ENCODE measurements around the gene BCAN.

The BCAN gene

DNA sequence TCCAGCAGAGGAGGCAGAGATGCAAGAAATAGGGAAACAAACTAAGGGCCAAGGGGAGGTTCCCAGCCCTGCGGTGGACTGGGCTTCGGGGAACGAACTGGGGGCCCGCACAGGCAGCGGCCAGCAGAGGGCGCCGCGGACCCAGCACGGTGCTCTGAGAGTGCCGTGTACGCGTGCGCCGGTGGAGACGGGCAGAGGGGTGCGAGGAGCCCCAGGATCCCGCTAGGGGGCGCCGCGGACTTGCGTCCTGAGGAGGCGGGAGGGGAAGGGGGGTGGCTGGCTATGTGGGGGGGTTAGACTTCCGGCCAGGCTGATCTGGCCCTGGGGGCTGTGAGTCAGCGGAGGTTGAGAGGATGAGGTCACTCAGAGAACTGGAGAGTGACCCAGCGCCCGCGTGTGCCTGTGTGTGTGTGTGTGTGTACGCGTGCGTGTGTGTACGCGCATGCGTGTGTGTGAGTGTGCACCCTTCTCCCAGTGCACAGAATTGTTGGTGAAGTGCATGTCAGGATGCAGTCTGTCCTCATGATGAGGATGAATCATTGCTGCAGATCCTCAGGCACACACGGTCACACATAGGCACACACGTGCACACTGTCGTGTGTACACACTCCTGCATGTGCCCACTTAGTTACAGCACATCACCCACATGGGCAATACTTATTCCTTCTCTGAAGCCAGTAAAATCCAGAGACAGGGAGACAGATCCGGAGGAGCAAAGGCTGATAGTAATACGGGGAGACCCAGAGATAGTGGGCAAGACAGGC, 18.3 kb downstream of the BCAN start:
- FAIRE-seq (peak; percentile 89), DNase-seq (ENCODE audit: low spot score) (peak; percentile 99)

DNA sequence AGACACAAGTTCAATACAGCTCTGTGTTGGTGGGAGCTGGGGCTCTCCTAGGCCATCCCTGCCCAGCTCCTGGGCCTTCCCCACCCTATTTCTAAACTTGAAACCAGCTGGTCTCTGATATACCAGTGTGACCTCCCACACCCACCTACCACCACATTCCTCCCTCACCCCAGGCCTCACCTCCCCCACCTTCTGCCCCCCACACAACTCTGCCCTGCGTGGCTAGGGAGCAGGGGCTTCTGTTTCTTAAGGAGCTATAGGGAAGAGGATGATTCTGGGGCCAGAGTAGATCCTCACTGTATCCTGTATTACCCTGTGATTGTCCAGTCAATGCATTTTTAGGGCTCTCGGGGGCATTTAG, 18.8 kb downstream of the BCAN start:
- no peak for DNase-seq (ENCODE audit: low spot score)
- no peak for FAIRE-seq

DNA sequence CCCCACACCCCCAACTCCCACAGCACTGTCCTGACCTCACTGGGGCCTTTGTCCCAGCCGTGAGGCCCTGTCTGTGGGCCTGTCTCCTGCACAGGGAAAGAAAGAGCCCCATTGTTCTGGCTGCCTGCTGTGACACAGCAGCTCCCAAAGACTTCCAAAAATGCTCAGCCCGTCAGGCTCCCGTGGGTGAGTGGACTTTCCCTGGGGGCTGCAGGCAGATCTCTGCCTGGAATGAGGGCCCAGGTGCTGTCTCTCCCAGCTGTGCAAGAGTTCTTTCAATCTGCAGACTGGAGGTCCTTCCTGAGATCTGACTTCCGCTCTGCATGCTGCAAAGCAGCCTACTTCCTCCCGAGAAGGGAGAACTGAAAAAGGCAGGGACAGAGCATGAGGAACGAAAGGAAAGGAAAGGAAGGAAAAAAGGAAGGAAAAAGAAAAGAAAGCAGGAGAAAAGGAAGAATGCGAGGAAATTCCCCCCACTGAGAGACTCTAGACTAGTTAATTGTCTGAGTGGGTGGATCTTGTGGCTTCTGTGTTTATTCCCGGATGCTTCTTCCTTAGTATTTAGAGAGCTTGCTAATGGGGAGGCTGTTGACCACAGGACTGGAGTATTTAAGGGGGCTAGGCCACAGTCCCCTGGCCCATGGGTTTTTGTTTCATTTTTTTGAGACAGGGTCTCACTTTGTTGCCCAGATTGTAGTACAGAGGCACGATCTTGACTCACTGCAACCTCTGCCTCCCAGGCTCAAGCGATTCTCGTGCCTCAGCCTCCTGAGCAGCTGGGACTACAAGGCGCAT, 20.3 kb downstream of the BCAN start:
- FAIRE-seq, result no peak
- DNase-seq (ENCODE audit: low spot score), result peak; percentile 48

GRCh38 chr1:156662800-156663055, 20.8 kb downstream of the BCAN start:
- no peak for DNase-seq (ENCODE audit: low spot score)
- FAIRE-seq, result no peak

DNA sequence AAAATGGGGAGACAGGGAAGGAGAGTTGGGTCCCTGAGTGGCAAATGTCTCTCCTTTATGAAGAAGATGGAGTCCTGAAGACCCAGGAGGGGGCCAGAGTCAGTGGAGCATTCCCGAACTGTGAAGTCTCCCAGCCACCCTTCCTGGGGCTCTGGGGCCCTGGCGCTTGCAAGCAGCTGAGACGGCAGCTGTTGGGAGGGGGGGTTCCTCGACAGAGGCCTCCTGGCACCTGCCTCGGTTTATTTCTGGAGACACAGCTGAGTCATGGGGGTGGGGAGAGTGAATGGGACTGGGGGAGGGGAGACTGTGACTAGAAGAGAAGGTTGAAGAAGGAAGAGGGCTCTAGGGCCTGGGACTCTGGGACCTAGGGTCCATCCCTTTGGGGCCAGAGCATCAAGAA, 21.3 kb downstream of the BCAN start:
- FAIRE-seq (no peak), DNase-seq (ENCODE audit: low spot score) (peak; percentile 73)

- DNase-seq (ENCODE audit: low spot score) (peak; percentile 57), FAIRE-seq (no peak)
Measured at GRCh38 chr1:156664046-156664766, 22.3 kb downstream of the BCAN start.

GRCh38 chr1:156664767-156665411, 23.0 kb downstream of the BCAN start:
- DNase-seq (ENCODE audit: low spot score), result peak; percentile 41
- no peak for FAIRE-seq

GRCh38 chr1:156665539-156665938, 23.6 kb downstream of the BCAN start:
- DNase-seq (ENCODE audit: low spot score) (no peak), FAIRE-seq (no peak)

GRCh38 chr1:156666862-156667609, 25.1 kb downstream of the BCAN start:
- DNase-seq (ENCODE audit: low spot score), result no peak
- FAIRE-seq, result no peak

DNA sequence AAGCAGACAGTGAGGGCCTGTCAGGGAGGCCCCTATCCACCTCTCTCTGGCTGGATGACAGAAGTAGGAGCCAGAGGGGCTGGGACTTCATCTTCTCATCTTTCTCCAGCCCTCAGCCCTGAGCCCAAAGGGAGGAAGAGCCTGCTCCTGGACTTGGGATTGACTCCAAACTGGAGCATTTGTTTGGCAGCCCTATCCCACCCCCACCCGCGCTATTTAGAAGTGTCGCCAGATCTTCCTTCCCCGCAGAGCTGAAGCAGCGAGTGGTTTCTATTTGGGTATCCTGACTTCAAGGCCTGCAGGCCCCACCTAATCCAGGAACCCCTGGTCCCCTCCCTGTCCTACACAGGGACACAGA, 25.7 kb downstream of the BCAN start:
- DNase-seq (ENCODE audit: low spot score) (no peak), FAIRE-seq (no peak)

DNA sequence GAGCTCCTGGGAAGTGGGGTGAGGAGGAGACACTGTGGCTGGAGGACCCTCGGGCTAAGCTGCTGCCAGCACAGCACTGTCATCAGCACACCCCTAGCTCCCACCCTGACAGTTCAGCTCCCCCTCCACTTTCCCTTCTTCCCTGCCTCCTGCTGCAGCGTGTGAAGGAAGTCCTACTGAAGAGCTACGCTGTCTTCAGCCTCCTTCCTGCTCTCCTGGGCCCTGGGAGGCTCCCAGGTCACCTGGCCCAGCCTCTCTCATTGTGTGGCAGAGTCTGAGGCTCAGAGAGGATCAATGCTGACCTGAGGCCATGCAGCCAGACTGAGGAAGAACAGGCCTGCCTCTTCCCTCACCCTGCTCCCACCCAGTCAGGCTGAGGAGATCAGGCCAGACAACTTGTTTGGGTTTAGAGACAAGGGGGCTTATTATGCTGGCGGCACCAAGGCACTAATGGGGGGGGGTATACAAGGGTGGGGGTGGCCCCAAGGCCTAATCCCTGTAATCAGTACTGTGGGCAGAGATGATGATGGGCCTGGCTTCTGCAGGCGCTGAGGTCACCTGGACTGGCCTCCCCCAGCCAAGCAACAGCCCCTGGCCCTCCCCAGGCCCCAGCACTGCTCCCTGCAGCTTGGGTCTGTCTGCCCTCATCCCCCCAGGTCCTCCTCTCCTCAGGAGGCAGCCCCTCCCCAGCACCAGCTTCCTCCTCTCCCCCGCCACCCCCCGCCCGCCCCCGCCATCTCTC, 26.2 kb downstream of the BCAN start:
- no peak for DNase-seq (ENCODE audit: low spot score)
- FAIRE-seq, result no peak

GRCh38 chr1:156668801-156669637, 27.1 kb downstream of the BCAN start:
- no peak for FAIRE-seq

DNA sequence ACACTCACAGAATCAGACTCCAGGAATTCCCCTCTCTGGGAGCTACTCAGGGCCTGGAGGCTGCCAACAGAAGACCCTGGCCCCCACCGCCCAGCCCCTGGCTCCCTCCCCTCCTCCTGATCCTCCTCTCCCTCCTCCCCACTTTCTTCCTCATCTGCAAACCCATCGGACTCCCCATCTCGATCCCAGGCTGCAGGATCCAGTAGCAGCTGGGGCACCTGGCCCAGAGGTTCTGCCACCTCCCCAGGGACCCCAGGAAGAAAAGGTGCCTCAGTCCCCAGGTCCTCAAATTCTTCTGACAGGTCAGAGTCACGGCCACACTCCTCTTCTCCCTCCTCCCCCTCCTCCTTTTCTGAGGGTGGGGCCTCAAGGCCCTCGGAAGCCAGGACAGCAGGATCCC, 27.9 kb downstream of the BCAN start:
- no peak for FAIRE-seq
- DNase-seq (ENCODE audit: low spot score), result no peak

More at GRCh38 chr1:156668801-156669637, 27.1 kb downstream of the BCAN start:
- DNase-seq (ENCODE audit: low spot score), result no peak

DNA sequence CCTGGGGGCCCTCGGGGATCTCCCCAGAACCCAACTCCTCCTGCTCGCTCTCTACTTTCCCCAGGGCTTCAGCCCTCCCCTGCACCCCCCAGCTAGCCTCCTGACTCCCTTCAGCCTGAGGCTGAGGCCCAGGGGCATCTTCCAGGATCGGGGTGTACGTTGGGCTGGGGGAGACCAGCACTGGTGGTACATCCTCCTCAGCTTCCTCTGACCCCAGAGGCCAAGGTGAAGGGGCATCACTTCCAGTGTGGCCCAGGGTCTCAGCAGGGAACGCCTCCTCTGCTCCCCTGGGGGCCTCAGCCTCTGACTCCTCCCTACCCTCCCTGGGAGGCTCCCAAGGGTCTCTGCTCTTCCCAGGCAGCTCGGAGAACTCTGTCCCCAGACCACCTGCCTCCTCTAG, 28.4 kb downstream of the BCAN start:
- FAIRE-seq (no peak), DNase-seq (ENCODE audit: low spot score) (no peak)

- DNase-seq (ENCODE audit: low spot score) (no peak), FAIRE-seq (no peak)
Measured at GRCh38 chr1:156670791-156671190, 28.9 kb downstream of the BCAN start.

DNA sequence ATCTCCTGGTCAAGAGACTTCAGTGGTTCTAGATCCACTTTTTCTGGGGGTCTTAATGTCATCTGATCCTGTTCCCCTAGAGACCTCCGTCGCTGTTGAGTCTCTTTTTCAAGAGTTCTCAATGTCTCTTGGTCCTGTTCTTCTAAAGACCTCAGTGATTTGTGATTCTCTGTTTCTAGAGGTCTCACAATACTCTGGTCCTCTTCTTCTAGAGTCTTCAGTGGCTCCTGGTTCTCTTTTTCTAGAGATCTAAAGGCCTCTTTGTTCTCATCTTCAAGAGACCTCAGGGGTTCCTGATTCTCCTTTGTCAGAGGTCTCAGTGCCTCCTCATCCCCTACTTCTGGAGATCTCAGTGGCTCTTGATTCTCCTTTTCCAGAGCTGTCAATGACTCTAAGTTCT, 29.9 kb downstream of the BCAN start:
- DNase-seq (ENCODE audit: low spot score), result no peak
- no peak for FAIRE-seq

- FAIRE-seq (no peak), DNase-seq (ENCODE audit: low spot score) (no peak)
Measured at GRCh38 chr1:156673387-156674121, 31.6 kb downstream of the BCAN start.

DNA sequence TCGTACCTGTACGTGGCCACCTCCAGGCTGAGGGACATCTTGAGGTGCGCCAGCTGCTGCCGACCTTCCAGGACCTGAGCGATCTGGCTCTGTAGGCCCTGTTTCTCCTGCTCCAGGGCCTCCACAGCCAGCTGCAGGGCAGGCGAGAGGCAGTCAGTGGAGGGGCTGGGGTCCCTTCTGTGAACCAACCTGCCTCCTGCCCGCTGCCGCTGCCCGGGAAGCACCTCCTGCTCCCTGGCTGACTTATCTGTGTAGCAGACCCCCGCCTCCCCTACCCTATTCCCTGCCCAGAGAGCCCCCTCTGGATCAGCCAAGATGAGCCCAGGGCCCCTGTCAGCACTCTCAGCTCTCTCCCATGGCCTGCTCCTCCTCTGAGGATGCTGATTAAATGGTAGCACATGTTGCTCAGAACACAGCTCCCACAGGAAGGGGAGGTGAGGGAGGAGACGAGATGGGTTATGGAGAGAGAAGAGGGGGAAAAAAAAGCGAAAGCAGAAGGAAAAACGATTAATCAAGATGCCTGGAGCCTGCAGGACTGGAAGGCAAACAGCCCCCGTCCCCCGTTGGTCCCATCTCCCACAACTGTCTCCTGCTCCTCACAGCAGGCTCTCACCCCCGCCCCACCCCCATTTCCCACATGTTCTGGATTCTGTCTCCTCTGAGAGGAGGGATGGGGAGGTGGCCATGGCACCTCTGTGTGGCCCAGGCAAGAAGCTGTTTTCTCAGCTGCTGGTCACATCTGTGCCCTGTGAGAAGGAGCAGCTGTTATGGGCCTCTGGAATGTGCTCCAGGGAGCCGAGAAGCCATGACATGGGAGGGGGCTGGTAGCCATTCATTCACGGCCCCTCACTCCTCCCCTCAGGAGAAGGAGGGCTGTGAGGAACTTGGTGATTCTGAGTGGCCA, 33.5 kb downstream of the BCAN start:
- FAIRE-seq (no peak), DNase-seq (ENCODE audit: low spot score) (no peak)

Measured in urothelium cell line (cell line).